GM19467 (cell line): ENCODE data around the gene ZFP62.

Experiments used
- ATAC-seq: cut with Tn5 transposase; IDR thresholded peaks from one replicate; pipeline ENCODE4 v1.9.1; 2021; ENCODE audit warnings: mild to moderate bottlenecking, moderate library complexity; ENCODE audit not compliant: unreplicated experiment

Gene ZFP62

GRCh38 chr5:180869587-180869986, 8.5 kb upstream of the ZFP62 start:
- ATAC-seq, result no peak

DNA sequence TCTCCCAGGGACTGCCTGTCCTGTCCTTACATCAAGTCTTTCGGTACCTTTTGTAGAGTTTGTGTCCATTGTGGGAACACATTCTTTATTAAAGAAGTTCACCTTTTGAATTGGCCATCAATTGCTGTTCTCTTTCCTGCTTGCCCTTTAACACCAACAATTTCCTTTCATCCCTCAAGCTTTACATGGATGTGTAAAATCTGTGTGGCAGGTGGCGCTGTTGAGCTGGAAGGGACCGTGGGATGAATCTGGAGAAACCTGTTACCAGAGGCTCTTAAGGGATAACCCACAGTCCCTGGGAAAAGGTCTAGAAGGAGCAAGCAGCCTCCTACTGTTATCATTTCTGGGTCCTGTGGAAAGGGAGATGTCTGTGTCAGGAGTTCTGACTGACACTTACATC, 7.9 kb upstream of the ZFP62 start:
- ATAC-seq, result no peak

GRCh38 chr5:180866985-180867384, 5.9 kb upstream of the ZFP62 start:
- no peak for ATAC-seq

DNA sequence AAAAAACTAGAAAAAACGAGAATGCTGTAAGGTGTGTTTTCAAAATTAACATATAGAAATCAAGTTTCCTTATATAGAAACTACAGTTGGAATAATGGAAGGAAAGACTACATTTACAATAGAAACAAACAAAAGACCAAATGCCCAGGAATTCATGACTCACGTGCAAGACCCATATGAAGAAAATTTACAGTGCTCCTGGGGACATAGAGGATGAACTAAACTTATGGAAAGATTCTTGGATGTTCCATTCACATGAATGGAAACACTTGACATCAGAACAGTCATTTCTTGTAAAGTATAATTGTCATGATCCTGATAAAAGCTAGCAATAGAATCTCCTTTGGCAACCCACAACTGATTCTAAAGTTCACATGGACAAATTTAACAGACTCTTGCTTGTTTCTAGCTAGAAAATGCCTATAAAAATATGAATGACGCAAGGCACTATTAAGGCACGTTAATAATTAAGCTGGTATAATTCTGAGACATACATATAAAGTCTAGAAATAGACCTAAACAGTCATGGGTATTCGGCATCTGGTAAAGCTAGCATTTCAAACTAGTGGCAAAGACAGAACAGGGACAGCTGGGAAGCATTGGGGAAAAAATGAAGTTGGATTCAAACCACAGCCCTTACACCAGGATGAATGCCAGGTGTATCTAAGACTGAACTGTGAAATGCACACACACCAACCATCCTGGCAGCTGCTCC, 5.1 kb upstream of the ZFP62 start:
- ATAC-seq, result no peak

- ATAC-seq, result no peak
Observed at GRCh38 chr5:180862645-180863044, 1.6 kb upstream of the ZFP62 start.

- peak; percentile 28 for ATAC-seq
Observed at GRCh38 chr5:180860273-180860886, 696 bp downstream of the ZFP62 start.

DNA sequence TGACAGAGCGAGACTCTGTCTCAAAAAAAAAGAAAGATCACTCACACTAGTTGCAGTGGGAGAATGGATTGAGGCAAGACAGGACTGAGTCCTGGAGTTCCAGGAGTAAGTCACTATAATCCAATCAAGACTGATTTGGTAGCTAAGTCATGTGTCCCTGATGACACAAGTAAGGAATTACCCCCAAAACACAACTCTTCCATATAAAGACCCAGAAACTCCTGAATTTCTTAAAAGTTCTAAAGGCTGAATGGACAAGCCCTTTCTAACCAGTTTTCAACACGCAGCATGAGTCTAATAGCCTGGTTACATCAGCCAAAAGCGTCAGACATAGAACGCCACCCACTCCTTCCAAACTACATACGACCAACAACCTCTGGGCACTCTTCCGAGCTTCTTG, 2.5 kb downstream of the ZFP62 start:
- no peak for ATAC-seq

DNA sequence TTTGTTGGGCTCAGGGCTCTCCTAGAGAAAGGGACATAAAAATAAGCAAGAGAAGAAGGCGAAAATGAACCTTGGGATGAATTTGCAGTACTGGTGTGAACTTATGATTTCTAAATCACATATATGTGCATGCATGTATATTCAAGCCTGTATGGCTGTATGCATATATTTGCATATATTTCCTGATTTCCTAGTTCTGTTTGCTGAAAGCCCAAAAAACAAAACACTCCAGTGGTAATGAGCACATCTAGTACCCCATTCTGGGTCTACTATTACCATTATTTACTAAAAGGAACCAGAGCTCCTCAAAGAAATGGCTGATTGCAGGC, 7.3 kb downstream of the ZFP62 start:
- ATAC-seq, result no peak

GRCh38 chr5:180853121-180853847, 7.8 kb downstream of the ZFP62 start:
- ATAC-seq, result no peak

GRCh38 chr5:180852495-180852894, 8.6 kb downstream of the ZFP62 start:
- ATAC-seq, result no peak

- no peak for ATAC-seq
Observed at GRCh38 chr5:180850434-180851078, 10.5 kb downstream of the ZFP62 start.

DNA sequence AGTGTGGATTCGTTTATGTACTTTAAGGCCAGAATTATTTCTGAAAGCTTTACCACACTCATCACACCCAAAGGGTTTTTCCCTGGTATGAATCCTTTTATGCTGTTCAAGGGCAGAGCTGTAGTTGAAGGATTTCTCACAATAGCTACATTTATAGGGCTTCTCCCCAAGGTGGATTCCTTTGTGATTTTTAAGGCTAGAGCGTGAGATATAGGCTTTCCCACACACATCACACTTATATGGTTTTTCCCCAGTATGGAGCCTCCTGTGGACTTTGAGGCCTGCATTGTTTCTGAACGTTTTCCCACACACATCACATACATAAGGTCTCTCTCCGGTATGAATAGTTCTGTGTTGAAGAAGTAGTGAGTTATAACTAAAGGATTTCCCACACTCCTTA, 11.2 kb downstream of the ZFP62 start:
- ATAC-seq, result no peak

DNA sequence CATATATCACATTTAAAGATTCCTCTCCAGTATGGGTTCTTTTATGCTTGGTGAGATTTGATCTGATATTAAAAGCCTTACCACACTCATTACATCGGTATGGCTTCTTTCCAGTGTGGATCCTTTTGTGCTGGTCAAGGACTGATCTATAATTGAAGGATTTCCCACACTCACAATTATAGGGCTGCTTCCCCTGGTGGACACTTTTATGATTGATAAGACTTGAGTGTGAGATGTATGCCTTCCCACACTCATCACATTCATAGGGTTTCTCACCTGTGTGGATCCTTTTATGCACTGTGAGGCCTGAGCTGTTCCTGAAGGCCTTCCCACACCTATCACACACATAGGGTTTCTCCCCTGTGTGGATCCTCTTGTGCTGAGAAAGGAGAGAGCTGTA, 12.2 kb downstream of the ZFP62 start:
- ATAC-seq, result no peak

DNA sequence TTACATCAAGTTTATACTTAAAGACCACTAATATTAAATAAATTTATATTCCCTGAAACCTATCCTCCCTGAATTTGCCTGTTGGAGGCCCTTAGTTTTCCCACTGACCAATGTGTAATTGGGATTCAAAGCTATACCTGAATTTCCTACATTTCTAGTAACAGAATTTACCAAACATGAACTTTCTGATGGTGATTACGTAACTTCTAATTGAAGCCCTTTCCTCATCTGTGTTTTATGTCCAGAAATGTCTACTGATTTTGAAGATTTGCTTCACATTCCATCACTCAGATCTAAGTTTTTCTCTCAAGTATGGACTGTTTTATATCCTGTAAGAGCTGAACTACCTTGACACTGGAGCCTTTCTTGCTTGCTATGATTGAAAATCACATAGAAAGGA, 12.8 kb downstream of the ZFP62 start:
- ATAC-seq, result no peak

- ATAC-seq, result no peak
Observed at GRCh38 chr5:180847026-180847425, 14.1 kb downstream of the ZFP62 start.

DNA sequence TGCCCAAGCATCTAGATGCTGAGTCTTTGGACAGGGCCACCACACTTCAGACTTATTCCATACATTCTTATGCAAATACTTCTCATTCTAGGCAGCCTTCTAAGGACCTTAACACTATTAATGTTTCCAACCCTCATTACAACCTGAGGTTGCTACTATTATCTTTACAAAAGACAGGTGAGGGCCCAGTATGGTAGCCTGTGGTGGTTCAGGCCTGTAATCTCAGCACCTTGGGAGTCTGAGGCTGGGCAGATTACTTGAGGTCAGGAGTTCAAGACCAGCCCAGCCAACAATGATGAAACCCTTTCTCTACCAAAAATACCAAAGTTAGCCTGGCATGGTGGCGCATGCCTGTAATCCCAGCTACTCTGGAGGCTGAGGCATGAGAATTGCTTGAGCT, 16.2 kb downstream of the ZFP62 start:
- no peak for ATAC-seq

- ATAC-seq, result no peak
Observed at GRCh38 chr5:180844432-180844831, 16.6 kb downstream of the ZFP62 start.

GRCh38 chr5:180839935-180840334, 21.1 kb downstream of the ZFP62 start:
- ATAC-seq, result no peak

- ATAC-seq, result no peak
Observed at GRCh38 chr5:180839227-180839626, 21.8 kb downstream of the ZFP62 start.

DNA sequence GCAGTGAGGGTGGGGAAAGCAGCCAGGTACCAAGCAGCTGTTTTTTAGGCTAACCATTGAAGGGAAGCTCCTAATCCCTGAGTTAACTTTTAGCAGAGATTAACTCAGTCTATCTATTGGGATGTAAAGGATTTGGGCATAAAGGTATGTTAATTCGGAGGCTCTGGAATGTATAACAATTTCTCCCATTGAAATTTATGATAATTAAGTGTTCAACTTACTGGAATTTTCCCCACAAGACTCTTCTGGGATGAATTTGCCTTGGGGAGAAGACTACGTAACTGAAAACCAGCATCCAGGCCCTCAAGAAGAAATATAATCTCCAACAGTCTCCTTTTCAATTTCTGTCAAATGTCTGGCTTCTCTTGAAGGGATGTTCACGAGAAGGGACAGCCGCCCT, 23.6 kb downstream of the ZFP62 start:
- no peak for ATAC-seq

GRCh38 chr5:180832638-180833068, 28.4 kb downstream of the ZFP62 start:
- ATAC-seq, result peak; percentile 45
